Gastrocnemius medialis (tissue), 4 donors: Measurements from ENCODE around the gene TMEM39A. TPM values are rescaled to one million over a fixed set of nuclear protein-coding genes. Genes with fewer than 3 reads are reported as not detected.
A peak's percentile ranks its signal among the peaks of the same experiment; 100 is the strongest.

Experiments used
- ATAC-seq, 2 donors: fragments of 150-250 bp; one replicate each; pipeline ENCODE4 v1.9.1; 2016
- DNase-seq, 2 donors: peaks; one replicate each; pipeline ENCODE4 v3.0.0-alpha.2; 2019
- H3K27ac ChIP-seq, 4 donors: fragments of 200-600 bp; sonication (generic); 1 replicate in 1 of 4; 2 replicates in 3 of 4; pipeline ENCODE4 v1.5.1; 2016 to 2018; ENCODE audit warnings: mild to moderate bottlenecking in 2 of 4, moderate library complexity in 1 of 4
- H3K27me3 ChIP-seq, 3 donors: fragments of 200-600 bp; sonication (generic) in 2 of 3; 1 replicate in 1 of 3; 2 replicates in 2 of 3; pipeline versions ENCODE4 v1.5.1 to v1.6.0; 2016 to 2019; ENCODE audit warnings: mild to moderate bottlenecking in 1 of 3, moderate library complexity in 1 of 3
- H3K36me3 ChIP-seq, 2 donors: fragments of 200-600 bp; sonication (generic) in 1 of 2; one replicate each; pipeline ENCODE4 v1.5.1; 2017 to 2018
- H3K4me1 ChIP-seq, 2 donors: fragments of 200-600 bp; sonication (generic) in 1 of 2; one replicate each; pipeline ENCODE4 v1.5.1; 2016 to 2017; ENCODE audit warnings: mild to moderate bottlenecking in 2 of 2
- H3K4me3 ChIP-seq, 4 donors: fragments of 200-600 bp; sonication (generic) in 3 of 4; 1 replicate in 1 of 4; 2 replicates in 3 of 4; pipeline ENCODE4 v1.5.1; 2016 to 2019; ENCODE audit warnings: mild to moderate bottlenecking in 2 of 4
- H3K9me3 ChIP-seq, 3 donors: fragments of 200-600 bp; sonication (generic) in 2 of 3; 1 replicate in 1 of 3; 2 replicates in 2 of 3; pipeline ENCODE4 v1.5.1; 2016 to 2019
- POLR2A ChIP-seq, 2 donors: fragments of 450-650 bp; IDR thresholded peaks; one replicate each; pipeline ENCODE4 v1.6.1; 2017; ENCODE audit warnings: antibody characterized with exemption in 2 of 2, mild to moderate bottlenecking in 2 of 2, moderate library complexity in 2 of 2
- in situ Hi-C, 4 donors: fragments of 200-750 bp; cut with MboI; loops; one replicate each; pipeline versions ENCODE4 v1.15.0 to v1.8.0; 2017; ENCODE audit warnings: low sequenced_read_pairs in 4 of 4
- intact Hi-C: fragments of 100-400 bp; cut with DNase I; formaldehyde crosslinking; loops from one replicate; pipeline ENCODE4 v1.15.1; 2023; ENCODE audit warnings: low total_unique reads
- total RNA-seq, 4 donors: library from RNA; depleted of rRNA; stranded (reverse); fragments of >200 nt; gene quantifications; one replicate each; pipeline versions ENCODE4 v1.1.0 to v1.2.3, GENCODE V29; 2016
- TF ChIP-seq, protein P1 (sequence below), 5 experiments: fragments of 450-650 bp in 3 of 5; fragments of 200-600 bp in 2 of 5; sonication (generic) in 2 of 5; IDR thresholded peaks in 4 of 5; conservative IDR thresholded peaks in 1 of 5; 1 replicate in 4 of 5; 2 replicates in 1 of 5; pipeline ENCODE4 v1.5.1; 2016 to 2019; ENCODE audit warnings: antibody characterized with exemption in 5 of 5, mild to moderate bottlenecking in 3 of 5, moderate library complexity in 3 of 5

TMEM39A gene, protein sequence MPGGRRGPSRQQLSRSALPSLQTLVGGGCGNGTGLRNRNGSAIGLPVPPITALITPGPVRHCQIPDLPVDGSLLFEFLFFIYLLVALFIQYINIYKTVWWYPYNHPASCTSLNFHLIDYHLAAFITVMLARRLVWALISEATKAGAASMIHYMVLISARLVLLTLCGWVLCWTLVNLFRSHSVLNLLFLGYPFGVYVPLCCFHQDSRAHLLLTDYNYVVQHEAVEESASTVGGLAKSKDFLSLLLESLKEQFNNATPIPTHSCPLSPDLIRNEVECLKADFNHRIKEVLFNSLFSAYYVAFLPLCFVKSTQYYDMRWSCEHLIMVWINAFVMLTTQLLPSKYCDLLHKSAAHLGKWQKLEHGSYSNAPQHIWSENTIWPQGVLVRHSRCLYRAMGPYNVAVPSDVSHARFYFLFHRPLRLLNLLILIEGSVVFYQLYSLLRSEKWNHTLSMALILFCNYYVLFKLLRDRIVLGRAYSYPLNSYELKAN
- 10 to 100 TPM in 3 of 4 donors, 1 to 10 TPM in 1; 9.0 to 21.2 (median 15.5) TPM for total RNA-seq

DNA sequence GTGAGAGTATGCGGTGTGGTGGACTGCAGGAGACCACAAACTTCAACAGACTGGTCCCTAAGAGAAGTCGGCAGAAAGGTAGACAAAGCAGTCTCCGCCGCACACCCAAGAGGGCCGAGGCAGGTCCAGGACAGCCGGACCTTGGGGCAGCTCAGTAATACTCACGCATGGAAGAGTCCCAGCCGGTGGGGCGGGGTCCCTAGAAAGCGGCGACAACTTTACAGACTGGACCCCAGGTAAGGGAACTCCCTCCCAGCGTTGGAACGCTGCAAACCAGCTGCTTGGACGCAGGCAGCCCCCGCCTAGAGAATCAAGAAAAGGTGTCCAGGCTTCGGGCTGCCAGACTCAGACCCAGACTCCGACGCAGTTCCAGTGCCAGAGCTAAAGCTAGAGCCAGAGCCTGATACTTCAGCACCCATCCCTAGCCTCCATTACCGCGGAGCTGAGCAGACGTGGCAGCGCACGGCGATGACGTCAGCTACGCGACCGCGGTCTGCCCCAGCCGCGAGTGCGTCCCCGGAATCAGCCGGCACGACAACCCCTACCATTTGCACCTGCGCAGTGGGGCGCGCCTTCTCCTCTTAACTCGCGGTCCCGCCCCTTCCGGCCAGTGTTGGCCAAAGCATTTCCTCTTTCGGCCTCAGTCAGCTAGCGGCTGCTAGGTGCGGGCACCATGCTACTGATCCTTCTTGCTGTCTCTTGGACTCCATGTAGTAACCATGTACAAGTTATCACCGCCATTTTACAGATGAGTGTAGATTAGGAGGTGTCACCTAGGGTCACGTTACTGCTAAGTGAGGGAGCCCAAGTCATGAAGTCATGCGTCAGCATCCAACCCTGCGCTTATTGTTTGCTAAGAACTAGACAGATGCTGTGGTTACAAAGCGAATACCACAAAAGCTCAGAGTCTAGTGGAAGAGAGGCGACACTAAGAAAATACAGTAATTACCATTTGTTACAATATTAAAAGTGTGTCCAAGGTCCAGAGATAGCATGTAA is at the start of gene TMEM39A:
TSS of gene TMEM39A (minus strand) at position 445 of the 999 bp plus-strand sequence. CDS start 1,541 bp downstream, outside the sequence.
- Histone ChIP-seq H3K4me1 (peaks cover 21 to 27% of the 10 kb centered on the region in 2 donors), H3K4me3 (peak within 1 kb of the TSS; percentile 88 to 99 (median 94)), H3K27ac (peak within 1 kb of the TSS; percentile 80 to 92 (median 83)), H3K9me3 (no peaks in the 10 kb centered on the region), H3K36me3 (peaks cover 0 to 23% of the 10 kb centered on the region in 2 donors), H3K27me3 (no peaks in the 10 kb centered on the region)
- DNase-seq: peak; percentile 98 to 99
- in situ Hi-C loops (loop anchor here in 1 of 4 donors (25.0 kb wide), 1 partner anchor 624 kb away; the partner anchor contains the start of gene GSK3B), intact Hi-C loops (loop anchor here (1.0 to 10.0 kb wide), 3 partner anchors 35 to 1281 kb away; partner anchors contain the start of genes GSK3B, GTF2E1, RABL3 and TIMMDC1)
- ATAC-seq: peak; percentile 97 to 98
- TF ChIP-seq, protein P1, sequence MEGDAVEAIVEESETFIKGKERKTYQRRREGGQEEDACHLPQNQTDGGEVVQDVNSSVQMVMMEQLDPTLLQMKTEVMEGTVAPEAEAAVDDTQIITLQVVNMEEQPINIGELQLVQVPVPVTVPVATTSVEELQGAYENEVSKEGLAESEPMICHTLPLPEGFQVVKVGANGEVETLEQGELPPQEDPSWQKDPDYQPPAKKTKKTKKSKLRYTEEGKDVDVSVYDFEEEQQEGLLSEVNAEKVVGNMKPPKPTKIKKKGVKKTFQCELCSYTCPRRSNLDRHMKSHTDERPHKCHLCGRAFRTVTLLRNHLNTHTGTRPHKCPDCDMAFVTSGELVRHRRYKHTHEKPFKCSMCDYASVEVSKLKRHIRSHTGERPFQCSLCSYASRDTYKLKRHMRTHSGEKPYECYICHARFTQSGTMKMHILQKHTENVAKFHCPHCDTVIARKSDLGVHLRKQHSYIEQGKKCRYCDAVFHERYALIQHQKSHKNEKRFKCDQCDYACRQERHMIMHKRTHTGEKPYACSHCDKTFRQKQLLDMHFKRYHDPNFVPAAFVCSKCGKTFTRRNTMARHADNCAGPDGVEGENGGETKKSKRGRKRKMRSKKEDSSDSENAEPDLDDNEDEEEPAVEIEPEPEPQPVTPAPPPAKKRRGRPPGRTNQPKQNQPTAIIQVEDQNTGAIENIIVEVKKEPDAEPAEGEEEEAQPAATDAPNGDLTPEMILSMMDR (IDR thresholded peaks at IDR 0.05 in 4 of 5, conservative IDR thresholded peaks at IDR 0.05 in 1 of 5): peak in 3 of 5 experiments; percentile 23 to 33 (median 32)
- TF ChIP-seq POLR2A (IDR thresholded peaks at IDR 0.05): peak; percentile 80 to 85

DNA sequence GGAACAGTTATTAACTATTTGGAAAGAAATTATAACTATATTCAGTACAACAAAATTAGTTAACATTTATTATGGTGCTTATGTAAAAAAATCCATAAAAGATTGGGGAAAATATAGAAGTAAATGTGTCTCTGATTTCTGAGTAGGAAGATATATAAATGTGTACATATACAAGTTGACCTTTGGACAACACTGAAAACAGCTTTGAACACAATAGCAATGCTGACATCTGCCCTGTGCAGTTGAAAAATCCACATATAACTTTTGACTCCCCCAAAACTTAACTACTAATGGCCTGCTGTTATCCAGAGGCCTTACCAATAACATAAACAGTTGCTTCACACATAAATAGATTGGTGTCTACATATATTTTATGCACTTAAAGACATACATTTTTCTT is 47.3 kb upstream of the TMEM39A start:
- Histone ChIP-seq H3K4me1 (no peaks in the 10 kb centered on the region), H3K27ac (no peak overlapping the region), H3K4me3 (no peak overlapping the region), H3K27me3 (no peaks in the 10 kb centered on the region), H3K36me3 (peaks cover 0 to 69% of the 10 kb centered on the region in 2 donors), H3K9me3 (no peaks in the 10 kb centered on the region)
- no peak for ATAC-seq
- in situ Hi-C loops: loop anchor here in 3 of 4 donors (25.0 kb wide), 1 partner anchor 177 kb away; the partner anchor contains the start of gene COX17 (in 3 of the 3)
- TF ChIP-seq POLR2A (IDR thresholded peaks at IDR 0.05): no peak
- TF ChIP-seq, protein P1 (IDR thresholded peaks at IDR 0.05 in 4 of 5, conservative IDR thresholded peaks at IDR 0.05 in 1 of 5): no peak
- DNase-seq: no peak
- intact Hi-C loops: no loop called here

DNA sequence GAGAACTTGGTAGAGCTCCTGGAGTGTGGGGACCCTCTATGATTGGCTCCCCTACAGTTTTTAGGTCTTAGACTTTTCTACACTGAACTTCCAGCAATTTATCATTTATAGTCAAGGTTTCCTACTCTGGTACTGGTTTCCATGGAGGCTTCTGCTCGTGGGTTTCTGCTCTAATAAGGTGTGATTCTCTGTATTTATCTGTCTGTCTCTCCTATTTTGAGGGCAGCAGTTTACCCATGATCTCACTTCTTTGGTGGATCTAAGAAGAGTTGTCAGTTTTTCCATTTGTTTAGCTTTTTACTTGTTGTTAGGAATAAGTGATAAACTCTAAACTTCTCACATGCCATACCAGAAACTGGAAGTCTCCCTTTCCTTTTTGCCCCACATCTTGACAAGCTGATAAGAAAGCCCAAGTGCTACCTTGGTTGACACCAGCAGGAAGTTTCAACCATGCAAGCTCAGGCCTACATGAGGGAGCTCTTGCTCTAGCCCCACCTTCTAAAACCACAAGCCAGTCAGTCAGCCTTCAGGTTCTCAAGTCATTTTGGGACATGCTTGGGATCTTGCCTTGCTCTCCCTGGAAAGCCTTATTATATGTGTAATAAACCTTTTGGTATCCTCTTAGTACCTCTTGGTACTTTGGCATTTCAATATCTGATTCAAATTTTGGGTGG is 44.9 kb upstream of the TMEM39A start:
- intact Hi-C loops: no loop called here
- Histone ChIP-seq H3K9me3 (no peaks in the 10 kb centered on the region), H3K4me1 (no peaks in the 10 kb centered on the region), H3K36me3 (peaks cover 5 to 70% of the 10 kb centered on the region in 2 donors), H3K27ac (no peak overlapping the region), H3K27me3 (no peaks in the 10 kb centered on the region), H3K4me3 (no peak overlapping the region)
- DNase-seq: no peak
- TF ChIP-seq, protein P1 (IDR thresholded peaks at IDR 0.05 in 4 of 5, conservative IDR thresholded peaks at IDR 0.05 in 1 of 5): no peak
- TF ChIP-seq POLR2A (IDR thresholded peaks at IDR 0.05): no peak
- ATAC-seq: no peak
- in situ Hi-C loops: loop anchor here in 3 of 4 donors (25.0 kb wide), 1 partner anchor 179 kb away; the partner anchor contains the start of gene COX17 (in 3 of the 3)

DNA sequence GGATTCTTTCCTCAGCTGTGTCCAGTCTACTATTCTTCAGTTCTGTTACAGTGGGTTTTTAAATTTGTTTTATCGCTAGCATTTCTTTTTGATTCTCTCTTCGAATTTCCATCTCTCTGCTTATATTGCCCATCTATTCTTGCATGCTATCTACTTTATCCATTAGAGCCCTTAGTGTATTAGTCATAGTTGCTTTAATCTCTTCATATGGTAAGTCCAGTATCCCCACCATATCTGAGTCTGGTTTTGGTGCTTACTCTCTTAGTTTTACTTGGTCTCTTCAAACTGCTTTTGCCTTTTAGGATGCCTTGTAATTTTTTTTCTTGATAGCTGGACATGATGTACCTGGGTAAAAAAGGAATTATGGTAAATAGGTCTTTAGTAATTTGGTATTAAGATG is 44.0 kb upstream of the TMEM39A start:
- H3K4me3 ChIP-seq: no peak overlapping the region
- in situ Hi-C loops (loop anchor here in 3 of 4 donors (25.0 kb wide), 1 partner anchor 180 kb away; the partner anchor contains the start of gene COX17 (in 3 of the 3)), intact Hi-C loops (no loop called here)
- TF ChIP-seq, protein P1 (IDR thresholded peaks at IDR 0.05 in 4 of 5, conservative IDR thresholded peaks at IDR 0.05 in 1 of 5): no peak
- TF ChIP-seq POLR2A (IDR thresholded peaks at IDR 0.05): no peak
- ATAC-seq (no peak), DNase-seq (no peak)
- H3K36me3 ChIP-seq: peaks cover 5 to 69% of the 10 kb centered on the region in 2 donors
- no peaks in the 10 kb centered on the region for H3K9me3 ChIP-seq
- no peaks in the 10 kb centered on the region for H3K4me1 ChIP-seq
- H3K27ac ChIP-seq: no peak overlapping the region
- no peaks in the 10 kb centered on the region for H3K27me3 ChIP-seq
